ENCODE measurements around the gene TBC1D16.

Gene TBC1D16

DNA sequence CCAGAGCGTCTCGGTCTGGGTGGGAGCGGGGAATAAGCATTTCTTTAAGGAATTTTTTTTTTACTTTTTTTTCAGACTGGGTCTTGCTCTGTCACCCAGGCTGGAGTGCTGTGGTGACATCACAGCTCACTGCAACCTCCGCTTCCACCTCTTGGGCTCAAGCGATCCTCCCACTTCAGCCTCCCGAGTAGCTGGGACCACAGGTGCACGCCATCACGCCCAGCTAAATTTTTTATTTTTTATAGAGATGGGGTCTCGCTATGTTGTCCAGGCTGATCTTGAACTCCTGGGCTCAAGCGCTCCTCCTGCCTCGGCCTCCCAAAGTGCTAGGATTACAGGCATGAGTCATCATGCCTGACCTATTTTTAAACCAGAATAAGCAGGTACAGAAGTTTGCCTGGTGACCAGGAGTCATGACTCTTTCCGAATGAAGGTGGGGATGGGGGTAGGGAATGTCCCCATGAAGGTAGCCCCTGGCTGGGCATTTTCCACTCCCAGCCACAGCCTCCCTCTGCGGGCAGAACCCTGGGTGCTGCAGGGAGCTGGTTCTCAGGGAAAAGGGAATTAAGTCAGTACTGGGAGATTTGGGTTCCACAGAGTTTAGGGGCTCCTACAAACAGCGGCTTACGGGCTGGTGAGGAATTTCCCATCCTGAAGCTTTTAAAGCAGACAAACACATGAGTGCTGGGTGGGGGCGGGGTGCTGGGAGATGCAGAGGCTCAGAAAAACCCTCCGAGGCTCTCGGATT is 48.3 kb downstream of the TBC1D16 start:
- no peak for DNase-seq

DNA sequence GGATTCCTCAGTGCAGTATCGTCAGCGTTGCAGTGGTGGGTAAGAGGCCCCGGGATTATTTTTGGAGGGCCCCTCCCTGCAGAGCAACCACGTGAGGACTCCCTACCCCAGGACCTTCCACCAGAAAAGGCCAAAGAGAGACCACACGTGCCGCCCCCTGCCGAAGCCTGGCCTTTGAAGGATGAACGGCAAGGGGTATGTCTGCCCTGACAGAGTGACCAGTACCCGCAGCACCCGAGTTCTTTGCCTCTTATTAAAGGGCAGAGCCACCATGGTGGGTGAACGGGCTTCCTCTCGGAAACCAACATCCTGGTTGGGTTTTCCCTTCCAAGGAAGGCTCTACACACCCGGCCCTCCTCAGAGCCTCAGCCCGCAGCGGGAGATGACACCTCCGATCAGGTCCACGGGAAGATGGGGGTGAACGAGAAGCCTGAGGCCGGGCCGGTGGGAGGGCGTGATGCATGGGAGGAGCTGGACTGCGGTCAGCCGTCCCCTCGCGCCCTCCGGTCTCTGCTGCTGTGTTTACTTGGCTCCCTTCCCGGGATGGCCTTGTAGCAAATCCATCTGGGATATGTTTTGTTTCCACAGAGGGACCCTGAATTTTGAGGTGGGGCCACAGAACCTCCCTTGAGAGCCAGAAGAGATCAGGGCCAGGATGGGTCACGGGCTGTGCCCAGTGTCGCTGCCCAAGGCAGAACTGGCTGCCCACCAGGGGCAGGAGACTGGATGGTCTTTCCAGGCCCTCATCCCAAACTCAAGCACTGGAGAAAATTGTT is 49.1 kb downstream of the TBC1D16 start:
- no peak for DNase-seq

DNA sequence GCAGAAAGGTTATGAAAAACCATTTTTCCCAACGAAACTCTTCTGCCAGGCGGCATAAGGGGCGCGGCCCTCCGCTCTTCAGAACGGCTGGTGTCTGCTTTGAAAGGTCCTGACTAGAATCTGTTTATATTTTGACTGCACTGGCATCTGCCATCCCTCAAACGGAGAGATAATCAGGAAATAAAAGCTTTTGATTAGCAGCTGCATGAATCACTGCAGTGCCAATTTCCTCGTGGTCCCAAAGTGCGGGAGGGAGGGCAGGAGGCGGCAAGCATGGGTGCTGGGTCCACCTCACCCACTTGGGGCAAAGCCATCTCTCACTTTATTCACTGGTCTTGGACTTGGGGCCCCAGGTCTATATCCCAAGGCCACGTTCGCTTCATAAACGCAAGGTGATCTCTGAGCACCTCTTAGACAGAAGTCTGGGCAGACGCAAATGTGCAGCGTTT is 49.7 kb downstream of the TBC1D16 start:
- DNase-seq = no peak

DNA sequence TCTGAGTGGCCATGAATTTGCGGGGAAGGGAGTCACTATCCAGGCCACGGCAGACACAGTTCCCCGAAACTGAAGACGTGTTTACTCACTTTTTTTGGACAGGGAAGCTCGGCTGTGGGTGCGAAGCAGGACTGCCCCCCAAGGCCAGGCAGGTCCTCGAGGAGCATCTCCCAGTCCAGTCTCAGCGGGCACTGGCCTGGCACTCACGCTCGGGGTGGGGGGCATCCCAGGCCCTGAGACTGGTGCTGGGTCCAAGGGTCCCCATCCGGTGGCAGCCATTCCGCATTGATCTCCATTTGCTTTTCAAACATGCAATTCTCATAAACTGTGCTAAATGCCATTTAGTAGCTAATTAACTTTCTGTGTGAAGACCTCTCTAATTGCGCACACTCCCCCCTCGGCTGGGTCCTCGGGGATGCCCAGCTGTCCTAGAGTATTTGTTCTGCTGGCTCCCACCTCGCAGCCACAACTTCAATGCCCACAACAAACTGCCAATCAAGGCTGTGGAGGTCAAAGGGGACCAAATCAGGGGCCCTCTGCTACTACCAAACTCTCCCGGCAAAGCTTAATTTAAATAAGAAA is 50.2 kb downstream of the TBC1D16 start:
- no peak for DNase-seq

DNA sequence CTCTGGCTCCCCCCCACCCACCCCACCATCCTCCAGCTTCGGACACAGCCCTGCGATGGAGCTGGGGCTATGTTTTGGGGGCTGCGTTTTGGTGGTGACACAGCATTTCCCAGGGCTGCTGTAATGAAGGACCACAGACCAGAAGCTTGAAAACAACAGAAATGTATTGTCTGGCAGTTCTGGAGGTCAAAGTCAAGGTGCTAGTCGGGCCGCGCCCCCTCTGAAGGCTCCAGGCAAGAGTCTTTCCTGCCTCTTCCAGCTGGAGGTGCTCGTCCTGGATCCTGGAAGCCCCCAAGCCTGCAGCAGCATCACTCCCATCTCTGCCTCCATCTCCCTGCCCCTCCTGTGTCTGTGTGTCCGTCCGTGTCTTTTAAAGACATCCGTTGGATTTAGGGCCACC is 50.8 kb downstream of the TBC1D16 start:
- no peak for DNase-seq

DNA sequence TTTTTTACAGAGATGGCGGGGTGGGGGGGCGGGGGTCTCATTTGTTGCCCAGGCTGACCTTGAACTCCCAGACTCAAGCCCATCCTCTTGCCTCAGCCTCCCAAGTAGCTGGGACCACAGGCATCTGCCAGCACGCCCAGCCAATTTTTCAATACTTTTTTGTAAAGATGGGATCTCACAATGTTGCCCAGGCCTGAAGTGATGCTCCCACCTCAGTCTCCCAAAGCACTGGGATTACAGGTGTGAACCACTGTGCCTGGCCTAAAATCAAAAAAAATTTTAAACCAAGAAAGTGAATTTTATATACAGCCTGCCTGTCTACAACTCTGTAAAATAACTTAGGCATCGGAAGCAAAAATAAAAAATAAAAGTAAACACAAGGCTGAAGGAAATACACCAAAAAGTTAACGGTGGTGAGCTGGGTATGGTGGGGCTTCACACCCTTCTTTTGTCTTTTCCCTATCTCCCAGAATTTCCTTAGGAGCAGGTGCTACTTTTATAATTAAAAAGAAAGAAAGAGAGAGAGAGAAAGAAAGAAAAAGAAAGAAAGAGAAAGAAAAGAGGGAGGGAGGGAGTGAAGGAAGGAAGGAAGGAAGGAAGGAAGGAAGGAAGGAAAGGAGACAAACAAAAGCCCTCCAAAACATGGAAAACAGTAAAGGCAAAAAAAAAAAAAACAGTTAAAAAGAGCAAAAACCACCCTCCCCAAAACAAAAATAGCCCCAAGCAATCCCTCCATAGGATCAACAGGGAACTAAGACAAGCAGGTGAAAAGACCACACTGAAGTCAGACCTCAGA is 51.4 kb downstream of the TBC1D16 start:
- no peak for DNase-seq

DNA sequence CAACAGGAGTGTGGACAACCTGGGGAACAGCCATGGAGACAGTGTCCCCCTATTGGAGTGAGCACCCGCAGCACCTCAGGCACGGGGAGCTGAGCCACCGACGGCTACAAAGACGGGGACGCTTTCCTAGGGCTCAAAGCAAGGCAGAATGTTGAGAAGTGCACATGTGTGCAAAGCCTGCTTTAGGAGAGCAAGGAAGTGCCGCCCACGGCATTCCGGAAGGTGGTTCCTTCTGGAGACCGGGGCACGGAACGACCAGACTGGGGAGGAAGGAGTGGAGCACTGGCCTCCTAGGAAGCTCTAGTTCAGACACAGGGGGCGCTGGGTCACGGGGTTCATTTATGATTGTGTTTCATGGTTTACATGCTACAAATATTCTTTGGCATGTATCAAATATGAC is 52.2 kb downstream of the TBC1D16 start:
- DNase-seq = no peak

DNA sequence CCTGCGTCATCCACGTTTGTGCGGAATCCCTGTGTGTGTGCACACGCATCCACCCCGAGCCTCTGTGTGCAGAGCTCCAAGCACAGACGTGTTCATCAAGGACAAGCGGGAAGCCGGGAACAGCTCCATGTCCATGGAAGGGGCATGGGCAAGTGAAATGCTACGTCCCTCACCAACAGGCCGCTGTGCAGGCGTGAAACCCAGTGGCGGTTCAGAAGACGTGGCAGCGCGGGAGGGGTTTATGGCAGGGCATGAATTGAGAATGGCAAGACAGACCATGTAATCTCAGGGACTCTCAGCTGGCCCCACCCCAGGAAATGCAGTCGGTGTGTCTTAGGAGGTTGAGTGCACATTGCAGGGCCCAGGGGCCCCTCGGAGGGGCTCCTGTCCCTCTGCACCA is 52.7 kb downstream of the TBC1D16 start:
- DNase-seq = no peak

DNA sequence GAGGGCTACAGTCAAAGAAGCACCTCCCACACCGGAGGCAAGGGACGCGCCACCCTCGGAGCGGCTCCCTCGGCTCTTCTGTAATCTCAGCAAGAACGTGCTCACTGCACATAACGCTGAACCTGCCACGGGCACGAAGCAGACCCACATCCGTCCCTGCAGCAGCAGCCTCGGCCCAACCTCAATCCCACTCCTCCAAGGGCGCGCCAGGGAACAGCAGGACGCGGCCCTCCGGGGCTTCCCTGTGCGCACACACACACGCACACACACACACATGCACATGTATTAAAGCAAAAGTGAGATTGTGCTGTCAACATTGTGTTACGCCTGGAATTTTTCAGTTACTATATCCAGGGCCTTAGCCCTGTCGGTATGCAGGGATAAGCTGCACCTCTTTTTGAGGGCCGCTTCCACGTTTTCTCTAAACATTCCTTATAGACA is 54.0 kb downstream of the TBC1D16 start:
- no peak for DNase-seq

DNA sequence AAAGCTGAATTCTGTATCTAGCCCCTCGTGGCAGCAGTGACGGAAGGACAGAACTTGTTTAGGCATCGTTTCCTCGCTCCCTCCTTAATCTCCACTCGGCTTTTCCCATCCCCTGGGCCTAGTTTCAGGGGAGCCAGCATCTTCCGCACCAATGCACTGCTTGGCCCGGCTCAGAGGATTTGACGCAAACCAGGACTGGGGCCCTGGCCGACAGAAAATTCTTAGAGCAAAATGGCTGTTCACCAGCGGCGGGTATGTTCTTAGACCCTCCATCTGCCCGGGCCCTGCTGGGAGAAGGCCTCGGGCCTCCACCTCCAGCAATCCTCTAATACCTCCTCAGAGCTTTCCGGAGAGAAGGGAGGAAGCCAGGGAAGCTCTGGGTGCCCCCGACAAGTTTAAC is 54.6 kb downstream of the TBC1D16 start:
- DNase-seq = no peak

DNA sequence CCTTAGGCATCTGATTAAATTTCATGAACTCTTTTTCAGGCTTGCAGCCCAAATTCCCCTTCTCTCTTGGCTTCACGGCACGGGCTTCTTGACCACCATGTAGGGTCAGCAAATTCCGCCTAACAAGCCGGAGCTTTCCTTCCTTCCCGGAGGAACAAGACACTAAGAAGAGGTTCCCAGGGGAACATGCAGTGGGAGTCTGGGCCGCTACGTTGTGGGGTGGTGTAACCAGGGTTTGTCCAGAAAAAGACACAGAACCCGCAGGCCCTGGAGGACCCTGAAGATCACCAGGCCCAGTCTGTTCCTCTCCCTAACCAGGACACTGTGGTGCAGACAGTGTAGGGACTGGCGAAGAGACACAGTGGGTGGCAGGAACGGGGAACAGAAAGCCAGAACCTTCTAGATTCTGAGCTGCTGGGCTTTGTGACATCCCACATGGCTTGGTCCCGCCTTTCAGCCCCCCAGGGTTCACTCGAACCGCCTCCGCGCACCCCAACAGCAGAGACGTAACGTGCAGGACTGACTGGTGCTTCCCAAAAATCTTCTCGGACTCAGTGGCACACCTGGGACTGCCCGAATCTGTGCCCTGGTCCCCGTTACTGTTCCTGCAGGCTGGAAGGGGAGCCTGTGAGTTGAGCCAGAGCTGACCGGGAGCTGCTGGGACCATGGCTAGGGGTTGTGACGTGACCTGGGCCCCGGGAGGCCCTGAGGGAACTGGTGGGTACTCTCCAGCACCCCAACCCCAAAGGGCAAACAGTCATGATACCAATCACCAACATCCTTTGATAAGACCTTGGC is 55.2 kb downstream of the TBC1D16 start:
- DNase-seq = no peak

DNA sequence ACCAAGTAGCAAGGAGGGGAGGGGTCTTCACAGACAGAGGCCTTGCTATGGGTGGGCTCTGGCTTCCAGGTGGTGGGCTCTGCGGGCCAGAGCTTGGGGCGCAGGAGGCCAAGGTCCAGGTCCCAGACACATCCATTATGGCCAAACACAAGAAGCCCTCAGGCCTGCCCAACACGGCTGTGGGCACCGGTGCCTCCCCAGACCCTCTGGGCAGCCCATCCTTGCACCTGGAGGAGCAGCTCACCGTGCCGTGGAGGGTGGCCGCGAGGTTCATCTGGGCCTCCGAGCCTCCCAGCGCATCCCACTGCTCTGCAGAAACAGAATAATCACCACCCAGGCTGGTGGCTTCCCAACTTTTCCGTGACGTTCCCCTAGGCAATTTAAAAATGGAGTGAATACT is 55.9 kb downstream of the TBC1D16 start:
- no peak for DNase-seq

DNA sequence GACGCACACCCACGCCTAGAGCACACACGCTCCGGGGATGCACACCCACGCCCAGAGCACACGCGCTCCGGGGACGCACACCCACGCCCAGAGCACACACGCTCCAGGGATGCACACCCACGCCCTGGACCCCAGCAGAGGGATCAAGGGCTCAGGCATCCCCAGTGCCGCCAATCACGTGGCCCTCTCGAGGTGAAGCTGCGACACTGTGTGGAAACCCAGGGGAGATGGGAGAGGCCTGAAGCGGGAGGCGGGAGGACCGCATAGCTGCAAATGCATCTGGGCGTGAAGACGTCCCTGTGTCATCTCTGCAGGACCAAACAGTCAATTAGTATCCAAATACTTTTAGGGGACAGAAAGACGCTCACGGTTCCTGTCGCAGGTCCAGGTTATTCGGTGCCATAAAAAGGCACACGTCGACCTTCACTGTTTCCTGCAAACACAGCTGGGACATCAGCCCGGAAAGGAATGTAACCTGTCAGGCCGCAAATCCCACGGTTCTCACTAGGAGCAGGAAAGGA is 56.4 kb downstream of the TBC1D16 start:
- no peak for DNase-seq

DNA sequence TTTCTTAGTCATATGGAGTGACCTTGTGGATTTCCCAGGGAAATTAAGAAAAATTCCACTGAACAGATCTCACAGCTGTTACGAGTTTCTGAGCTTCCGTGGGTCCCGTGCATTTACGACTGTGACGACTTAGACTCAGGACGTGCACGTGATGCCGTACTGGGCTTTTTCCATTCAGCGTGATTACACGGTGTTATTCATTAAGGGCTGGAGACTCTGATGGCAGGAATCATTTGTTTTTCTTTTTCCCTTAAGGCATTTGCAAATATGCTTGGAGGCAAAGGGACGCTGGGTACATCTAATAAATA is 57.2 kb downstream of the TBC1D16 start:
- DNase-seq = no peak

DNA sequence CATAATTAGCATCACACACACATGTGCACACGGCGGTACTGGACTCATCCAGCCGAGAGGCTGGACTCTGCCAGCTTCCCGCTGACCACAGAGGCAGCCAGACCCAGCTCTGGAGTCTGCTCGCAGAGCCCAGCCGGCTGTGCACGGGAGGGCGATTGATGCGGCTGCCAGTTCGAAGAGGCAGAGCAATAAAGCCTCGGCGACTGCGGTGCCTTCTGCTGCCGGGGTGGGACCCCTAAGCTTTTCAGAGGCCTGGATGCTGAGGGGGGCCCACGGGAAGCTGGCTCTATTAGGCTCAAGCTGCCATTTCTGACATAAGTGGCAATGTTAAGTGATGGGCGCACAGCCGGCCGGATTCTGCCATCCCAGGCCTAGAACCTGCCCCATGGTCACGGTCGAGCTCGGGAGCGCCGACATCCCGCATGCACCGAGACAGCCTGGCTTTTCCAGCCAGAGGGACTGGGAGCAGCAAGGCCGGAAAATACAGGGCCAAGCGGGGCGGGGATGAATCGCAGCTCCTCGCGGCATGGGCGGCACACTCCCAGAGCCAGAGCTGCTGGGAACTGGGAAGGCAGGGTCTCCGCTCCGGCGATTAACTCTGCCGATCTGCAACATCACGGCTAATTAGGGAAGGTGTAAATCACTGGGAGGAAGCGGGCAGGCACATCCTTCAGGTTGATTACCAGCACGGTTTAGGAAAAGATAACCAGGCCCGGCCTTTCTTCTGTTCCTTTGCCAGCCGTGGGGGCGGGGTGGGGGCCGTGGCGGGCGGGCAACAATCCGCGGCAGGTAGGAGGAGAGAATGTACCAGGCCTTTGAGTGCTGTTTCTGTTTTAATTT is 57.7 kb downstream of the TBC1D16 start:
- DNase-seq = no peak

DNA sequence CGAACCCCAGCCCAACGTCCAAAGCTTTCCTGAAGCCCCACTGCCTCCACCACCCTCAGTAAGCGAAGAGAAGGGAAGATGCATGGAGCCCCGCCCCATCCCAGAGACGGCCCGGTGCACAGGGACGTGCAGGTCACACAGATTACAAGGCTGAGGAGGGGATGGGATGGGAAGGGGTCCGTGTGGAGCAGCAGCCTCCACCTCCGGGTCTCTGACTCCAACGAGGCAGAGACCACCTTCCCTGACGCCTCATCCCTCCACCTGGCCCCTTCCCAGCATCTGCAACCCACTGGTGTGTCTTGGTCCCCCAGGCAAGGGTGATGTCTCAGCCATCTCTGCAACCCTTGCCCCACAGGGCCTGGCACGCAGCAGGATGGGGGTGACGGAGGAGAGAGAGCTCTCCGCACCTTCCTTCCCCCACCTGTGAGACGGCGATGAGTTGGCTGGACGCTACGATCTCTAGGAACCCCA is 58.5 kb downstream of the TBC1D16 start:
- no peak for DNase-seq

DNA sequence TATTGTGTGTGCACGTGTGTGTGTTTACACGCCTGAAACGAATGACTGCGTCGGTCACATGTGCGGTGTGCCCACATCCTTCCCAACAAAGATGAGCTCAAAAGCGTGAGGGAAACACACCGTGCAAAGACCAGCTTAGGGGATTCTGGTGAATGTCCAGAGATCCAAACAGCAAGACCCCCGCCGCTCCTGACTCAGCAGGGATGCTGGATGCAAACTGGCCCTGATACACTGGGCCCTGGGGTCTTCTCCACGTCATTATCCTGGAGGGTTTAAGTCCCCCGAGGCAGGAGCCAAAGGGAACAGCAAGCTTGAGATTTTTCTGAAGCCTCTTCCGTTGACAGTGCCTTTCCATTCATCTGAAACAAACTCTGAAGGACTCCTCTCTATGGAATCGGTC is 59.2 kb downstream of the TBC1D16 start:
- DNase-seq = no peak

DNA sequence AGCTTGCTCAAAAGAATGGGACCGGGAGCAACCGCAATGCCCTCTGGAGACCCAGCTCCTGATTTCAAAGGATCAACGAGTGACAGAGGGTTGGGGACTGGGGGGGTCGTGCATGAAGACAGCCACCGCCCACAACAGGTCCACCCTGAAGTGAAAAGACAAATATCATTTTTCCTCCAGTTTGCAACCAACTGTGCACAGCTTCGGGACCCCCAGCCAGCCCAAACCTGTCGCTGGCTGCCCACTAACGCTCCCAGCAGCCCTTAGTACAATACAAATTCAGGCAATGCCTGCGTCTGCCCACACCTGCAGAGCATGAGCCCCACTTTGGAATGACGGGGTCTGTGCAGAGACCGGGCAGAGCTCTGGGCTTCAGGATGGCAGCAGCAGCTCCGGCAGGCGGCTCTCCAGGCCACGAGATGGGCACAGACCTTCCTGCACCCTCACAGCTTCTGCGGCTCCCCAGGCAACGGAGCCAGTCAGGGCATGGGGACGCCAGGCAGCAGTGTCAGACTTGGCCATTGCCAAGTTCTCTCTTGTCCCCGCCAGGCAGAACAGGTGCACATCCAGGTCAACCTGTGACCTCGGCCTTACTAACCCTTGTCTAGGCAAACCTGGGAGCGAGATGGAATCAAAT is 60.1 kb downstream of the TBC1D16 start:
- DNase-seq = no peak

DNA sequence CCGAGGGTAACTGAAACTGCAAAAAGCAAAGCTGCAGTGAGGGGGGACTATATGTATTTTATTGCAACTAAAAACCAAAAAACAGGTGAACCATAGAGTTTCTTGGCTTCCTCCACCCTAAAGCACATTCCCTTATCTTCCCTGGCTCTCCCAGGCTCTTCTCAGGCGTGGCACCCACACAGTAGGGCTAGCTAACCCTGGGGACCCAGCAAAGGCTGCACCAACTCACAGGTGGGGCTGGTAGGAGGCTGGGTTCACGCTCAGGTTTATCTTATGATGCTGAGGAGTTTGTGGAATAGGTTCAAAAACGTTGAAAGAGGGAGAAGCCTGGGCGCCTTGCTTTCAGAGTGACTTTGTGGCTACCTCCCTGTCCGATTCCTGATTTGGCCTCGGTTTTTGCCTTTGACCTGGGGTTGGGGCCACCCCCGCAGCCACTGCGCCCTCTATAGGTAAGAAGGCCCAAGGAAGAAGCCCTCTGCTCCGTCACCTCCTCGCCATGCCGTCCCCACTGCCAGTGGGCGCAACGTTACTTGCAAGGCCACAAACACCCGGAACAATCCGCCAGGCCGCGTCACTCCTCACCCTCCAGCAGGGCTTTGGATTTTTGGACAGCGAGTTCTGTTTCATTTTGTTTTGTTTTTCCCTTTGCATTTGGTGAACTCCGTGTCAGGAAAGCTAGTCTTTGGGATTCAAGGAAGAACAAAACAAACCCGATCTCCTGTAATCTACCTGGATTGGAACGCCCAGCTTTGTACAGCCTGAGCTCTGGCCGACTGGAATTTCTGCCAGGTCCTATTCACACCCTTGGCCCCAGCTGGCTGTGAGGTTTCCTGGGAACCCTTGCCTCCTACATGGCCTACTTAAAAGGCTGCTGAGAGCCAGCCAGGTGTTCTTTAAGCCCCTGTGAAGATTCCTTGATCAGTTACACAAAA is 60.8 kb downstream of the TBC1D16 start:
- DNase-seq = no peak

DNA sequence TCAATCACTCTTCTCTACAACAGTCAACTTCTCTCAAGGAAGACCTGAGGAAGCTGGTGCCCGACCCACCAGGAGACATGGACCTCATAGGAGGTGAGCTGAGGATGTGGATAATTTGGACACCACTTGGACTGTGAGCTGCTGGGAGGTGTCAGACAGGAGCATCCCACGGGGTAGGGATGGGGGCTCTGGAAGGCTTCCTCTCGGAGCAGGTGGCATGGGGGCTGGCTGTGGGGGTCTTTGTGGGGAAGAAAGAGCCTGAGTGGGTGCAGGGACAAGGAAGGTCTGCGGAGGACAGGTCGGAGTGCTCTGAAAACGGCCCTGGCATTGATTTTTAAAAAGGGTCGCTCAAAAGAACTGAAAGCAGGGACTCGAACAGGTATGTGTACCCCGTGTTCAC is 64.0 kb downstream of the TBC1D16 start:
- no peak for DNase-seq

Data from CD4-positive, alpha-beta T cell treated with Interleukin-1 beta for 1 hour (primary cell).